ENCODE data around the gene ATXN1.
"Not testable (repeated sequence)": the region's sequence is repeated elsewhere in the genome, so short reads cannot be mapped to it uniquely, and the experiment has no call there.

The ATXN1 gene

GRCh38 chr6:16278048-16278724 lies 483.1 kb downstream of the ATXN1 start:
- no peak for DNase-seq (ENCODE audit: low read depth in 2 of 2)

DNA sequence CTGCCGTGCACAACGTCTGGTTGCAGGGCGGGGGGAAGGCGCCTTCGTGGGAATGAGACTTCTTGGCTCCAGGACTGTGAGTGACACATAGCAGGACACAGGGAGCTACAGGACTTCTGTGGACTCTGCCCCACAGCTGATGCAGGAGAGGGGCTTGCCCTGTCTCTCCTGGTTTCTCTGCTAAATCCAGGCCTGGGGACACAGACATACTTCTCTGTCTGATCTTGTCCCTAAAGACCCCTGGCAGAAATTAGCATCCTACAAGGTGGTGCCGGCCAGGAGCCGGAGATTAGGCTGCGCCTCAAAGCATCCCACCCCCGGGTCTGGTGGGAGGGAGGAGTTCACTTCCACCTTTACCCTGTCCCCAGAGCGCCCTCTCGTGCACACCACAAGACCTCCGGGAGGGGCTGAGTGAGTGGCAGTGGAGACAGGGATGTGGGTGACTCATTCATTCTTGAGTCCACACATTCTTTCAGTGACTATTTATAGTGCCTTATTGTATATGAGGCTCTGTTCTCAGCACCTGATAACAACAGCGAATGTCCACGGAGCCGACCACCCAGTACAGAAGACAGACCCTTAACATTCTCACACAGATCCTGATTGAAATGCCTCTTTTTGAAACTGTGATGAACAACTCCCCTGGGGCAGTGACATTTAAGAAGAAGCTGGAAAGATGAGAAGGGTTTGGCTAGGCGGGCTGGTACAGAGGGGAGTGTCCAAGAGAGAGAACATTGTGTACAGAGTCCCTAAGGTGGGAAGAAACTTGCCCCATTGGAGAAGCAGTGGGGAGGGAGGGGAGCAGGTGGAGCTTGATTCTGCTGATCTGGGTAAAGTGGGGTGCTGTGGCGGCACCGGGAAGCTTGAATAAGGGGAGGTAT lies 483.9 kb downstream of the ATXN1 start:
- peak; percentile 72 to 75 for DNase-seq (ENCODE audit: low read depth in 2 of 2)

- DNase-seq (ENCODE audit: low read depth in 2 of 2) = no peak
Observed at GRCh38 chr6:16274885-16275589, 486.2 kb downstream of the ATXN1 start.

- DNase-seq (ENCODE audit: low read depth in 2 of 2) = no peak
Observed at GRCh38 chr6:16274483-16274882, 486.8 kb downstream of the ATXN1 start.

DNA sequence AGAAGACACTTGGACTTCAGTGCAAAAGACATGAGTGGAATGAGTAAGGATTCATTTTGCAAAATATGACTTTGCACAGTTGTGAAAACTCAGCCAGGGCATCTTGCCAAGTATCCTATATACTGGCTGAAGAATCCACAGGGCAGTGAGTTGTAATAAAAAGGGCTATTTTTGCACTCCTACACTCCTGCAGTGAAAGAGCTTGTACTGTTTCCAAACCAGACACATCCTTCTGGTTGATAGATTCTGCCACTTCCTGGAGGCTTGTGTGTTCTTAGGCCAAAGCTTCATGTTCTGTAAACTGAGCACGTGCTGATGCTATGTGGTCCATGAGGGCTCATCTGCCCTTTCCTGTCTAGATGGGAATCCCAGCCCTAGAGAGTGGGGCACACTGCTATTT lies 488.0 kb downstream of the ATXN1 start:
- DNase-seq (ENCODE audit: low read depth in 2 of 2) = peak; percentile 60 to 66

- DNase-seq (ENCODE audit: low read depth in 2 of 2) = no peak
Observed at GRCh38 chr6:16272201-16272600, 489.1 kb downstream of the ATXN1 start.

DNA sequence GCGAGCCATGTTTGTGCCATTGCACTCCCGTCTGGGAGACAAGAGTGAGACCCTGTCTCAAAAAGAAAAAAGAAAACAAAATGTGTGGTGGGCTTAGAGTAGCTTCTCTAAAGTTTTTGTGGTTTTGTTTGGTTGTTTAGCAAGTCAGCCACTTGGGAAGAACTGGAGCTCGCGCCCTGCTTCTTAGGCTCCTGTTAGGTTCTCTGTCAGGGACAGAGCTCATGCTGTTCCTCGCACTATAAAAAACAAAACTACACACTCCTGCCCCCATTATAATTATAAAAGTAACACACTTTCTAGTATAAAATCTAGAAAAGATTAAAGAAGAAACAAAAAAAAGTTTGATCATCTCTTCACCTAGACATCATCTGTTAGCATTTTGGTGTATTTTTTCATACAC lies 489.8 kb downstream of the ATXN1 start:
- DNase-seq (ENCODE audit: low read depth in 2 of 2) = no peak

- DNase-seq (ENCODE audit: low read depth in 2 of 2) = no peak
Observed at GRCh38 chr6:16270178-16270794, 491.0 kb downstream of the ATXN1 start.

DNA sequence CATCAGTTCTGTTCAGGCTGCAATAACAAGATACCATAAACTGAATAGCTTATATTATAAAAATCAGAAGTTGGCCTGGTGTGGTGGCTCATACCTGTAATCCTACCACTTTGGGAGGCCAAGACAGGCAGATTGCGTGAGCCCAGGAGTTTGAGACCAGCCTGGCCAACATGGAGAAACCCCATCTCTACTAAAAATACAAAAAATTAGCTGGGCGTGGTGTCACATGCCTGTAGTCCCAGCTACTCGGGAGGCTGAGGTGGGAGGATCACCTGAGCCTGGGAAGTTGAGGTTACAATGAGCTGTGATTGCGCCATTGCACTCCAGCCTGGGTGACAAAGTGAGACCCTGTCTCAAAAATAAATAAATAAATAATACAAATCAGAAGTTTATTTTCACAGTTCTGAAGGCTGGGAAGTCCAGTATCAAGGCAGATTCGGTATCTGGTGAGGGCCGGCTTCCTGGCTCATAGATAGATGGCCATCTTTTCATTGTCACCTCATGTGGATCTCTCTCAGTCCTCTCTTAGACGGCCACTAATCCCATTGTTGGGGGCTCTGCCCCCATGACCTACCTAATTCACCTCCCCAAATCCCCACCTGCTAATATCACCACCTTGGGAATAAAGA lies 491.7 kb downstream of the ATXN1 start:
- not testable (repeated sequence) for DNase-seq (ENCODE audit: low read depth in 2 of 2)

- DNase-seq (ENCODE audit: low read depth in 2 of 2) = no peak
Observed at GRCh38 chr6:16267428-16268263, 493.6 kb downstream of the ATXN1 start.

DNA sequence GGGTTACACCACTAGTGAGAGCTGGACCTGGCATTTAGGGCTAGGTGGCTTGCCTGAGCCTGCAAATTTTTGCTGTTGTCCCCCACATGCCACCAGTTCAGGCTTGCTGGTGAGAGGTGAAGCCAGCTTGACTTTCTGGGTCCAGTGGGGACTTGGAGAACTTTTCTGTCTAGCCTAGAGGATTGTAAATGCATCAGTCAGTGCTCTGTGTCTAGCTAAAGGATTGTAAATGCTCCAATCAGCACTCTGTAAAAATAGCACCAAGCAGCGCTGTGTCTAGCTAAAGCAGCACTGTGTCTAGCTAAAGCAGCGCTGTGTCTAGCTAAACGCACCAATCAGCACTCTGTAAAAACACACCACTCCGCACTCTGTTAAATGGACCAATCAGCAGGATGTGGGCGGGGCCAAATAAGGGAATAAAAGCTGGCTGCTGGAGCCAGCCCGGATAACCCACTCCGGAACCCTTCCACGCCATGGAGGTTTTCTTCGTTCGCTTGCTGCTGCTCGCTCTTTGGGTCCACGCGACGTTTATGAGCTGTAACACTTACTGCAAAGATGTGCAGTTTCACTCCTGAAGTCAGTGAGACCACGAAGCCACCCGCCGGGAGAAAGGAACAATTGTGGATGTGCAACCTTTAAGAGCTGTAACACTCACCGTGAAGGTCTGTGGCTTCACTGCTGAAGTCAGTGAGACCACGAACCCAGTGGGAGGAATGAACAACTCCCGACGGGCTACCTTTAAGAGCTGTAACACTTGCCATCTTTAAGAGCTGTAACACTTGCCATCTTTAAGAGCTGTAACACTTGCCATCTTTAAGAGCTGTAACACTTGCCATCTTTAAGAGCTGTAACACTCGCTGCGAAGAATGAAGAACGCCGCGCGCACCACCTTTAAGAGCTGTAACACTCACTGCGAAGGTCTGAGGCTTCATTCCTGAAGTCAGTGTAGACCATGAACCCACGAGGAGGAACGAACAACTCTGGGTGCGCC lies 495.6 kb downstream of the ATXN1 start:
- DNase-seq (ENCODE audit: low read depth in 2 of 2) = no peak

- no peak for DNase-seq (ENCODE audit: low read depth in 2 of 2)
Observed at GRCh38 chr6:16264785-16265184, 496.5 kb downstream of the ATXN1 start.

DNA sequence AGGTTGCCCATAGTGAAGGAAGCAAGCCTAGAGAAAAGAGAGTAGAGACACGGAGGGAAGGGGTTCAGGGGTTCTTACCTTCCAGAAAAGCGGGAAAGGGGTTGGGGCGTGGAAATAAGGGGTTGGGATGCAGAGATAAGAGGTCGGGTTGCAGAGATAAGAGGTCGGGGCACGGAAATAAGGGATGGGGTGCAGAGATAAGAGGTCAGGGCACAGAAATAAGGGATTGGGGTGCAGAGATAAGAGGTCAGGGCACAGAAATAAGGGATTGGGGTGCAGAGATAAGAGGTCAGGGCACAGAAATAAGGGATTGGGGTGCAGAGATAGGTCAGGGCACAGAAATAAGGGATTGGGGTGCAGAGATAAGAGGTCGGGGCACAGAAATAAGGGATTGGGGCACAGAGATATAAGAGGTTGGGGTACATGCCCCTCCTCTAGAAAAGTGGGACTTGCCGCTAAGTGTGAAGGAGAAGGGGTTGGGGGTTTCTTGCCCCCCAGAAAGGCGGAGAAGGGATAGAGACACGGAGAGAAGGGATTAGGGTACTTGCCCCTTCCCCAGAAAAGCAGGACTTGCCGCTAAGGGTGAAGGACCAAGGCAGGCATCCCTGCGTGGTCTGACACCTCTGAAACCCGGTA lies 497.7 kb downstream of the ATXN1 start:
- DNase-seq (ENCODE audit: low read depth in 2 of 2) = not testable (repeated sequence)

DNA sequence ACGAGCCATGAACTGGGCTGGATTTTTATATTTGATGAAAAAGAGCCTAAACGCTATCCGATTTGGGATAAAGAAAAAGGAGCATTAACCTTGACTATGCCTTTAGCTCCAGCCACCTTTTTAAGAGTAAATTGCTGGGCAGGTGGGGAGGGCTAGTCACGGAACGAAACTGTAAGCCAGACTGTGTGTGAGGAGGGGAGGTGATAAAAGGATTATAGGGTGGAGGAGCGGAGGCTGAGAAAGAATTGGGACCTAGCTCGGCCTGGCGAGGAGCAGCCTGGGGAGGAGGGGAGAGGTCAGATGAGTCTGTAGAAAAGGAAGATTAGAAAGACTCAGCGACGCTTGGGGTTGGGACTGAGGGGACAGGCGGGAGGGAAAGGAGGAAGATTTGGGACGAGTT lies 498.5 kb downstream of the ATXN1 start:
- not testable (repeated sequence) for DNase-seq (ENCODE audit: low read depth in 2 of 2)

DNA sequence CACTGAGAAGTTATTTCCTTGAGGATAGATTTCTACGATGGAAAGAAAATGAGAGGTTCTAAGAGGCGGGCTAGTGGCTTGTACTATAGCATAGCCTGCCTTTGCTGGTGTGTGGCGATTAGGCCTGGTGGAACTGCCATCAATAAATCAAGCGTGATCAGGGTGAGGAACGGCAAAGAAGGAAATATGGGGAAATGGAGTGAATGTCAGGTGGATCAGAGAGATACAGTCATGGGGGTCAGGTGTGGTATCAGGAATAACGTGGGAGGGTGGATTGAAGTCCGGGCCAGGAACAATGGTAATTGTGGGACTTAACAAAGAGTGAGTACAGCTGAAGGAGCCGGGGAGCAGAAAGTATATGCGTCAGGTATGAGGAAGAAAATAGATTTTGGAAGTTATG lies 500.7 kb downstream of the ATXN1 start:
- DNase-seq (ENCODE audit: low read depth in 2 of 2) = not testable (repeated sequence)

GRCh38 chr6:16259604-16260003 lies 501.7 kb downstream of the ATXN1 start:
- DNase-seq (ENCODE audit: low read depth in 2 of 2) = not testable (repeated sequence)

DNA sequence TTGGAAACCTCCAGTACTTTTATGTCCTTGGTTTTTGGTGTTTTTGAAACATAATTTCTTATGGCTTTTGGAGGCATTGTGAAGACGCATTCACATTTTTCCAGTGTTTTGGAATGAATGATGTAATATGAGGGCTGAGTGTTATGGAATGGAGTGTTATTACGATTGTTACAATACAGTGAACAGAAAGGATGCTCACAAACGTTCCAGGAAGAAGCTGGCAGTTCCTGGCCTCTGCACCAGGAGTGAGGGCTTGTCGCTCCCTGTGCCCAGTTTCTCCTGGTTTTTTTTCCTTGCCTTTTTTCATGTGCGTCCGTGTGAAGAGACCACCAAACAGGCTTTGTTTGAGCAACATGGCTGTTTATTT lies 502.6 kb downstream of the ATXN1 start:
- no peak for DNase-seq (ENCODE audit: low read depth in 2 of 2)

- no peak for DNase-seq (ENCODE audit: low read depth in 2 of 2)
Observed at GRCh38 chr6:16257999-16258708, 503.1 kb downstream of the ATXN1 start.

Data from fibroblast of skin of left quadriceps (primary cell).